H1 (cell line): ENCODE results near the gene SERPING1. TPM values are rescaled to one million over a fixed set of nuclear protein-coding genes. Genes with fewer than 3 reads are reported as not detected.

Source experiments
- CTCF ChIA-PET: fragments of 300-600 bp; sonication (Branson Sonifier 250); formaldehyde crosslinking; loops from one replicate; lab custom pipeline; 2021; ENCODE audit not compliant: partially characterized antibody; lab: Charles Lee
- POLR2A ChIA-PET: fragments of 300-600 bp; sonication (Branson Sonifier 250); formaldehyde crosslinking; loops from one replicate; lab custom pipeline; 2021; ENCODE audit warnings: inconsistent platforms; ENCODE audit not compliant: partially characterized antibody; lab: Charles Lee
- DNase-seq, 2 experiments: peaks; one replicate each; pipeline versions ENCODE4 v3.0.0 to v3.0.0-alpha.2; 2010 to 2022; ENCODE audit warnings: low spot score in 2 of 2, low read depth in 1 of 2, mixed read lengths in 1 of 2
- FAIRE-seq: peaks from 2 replicates; lab custom pipeline; 2011; peaks lifted over from hg19 to GRCh38; lab: Jason Lieb, UNC
- H2AFZ ChIP-seq: 2 replicates; pipeline ENCODE4 v1.8.1; 2012; ENCODE audit warnings: low read length, inconsistent platforms
- H2AK5ac ChIP-seq: 2 replicates; pipeline ENCODE4 v1.6.1; 2013; ENCODE audit warnings: low read depth, low read length
- H2BK120ac ChIP-seq: replicated peaks from 2 replicates; pipeline ENCODE3; 2013; ENCODE audit warnings: low read depth, low read length, inconsistent platforms
- H2BK12ac ChIP-seq: 2 replicates; pipeline ENCODE4 v1.6.1; 2013; ENCODE audit warnings: low read depth, low read length
- H2BK15ac ChIP-seq: 2 replicates; pipeline ENCODE4 v1.6.1; 2013; ENCODE audit warnings: low read length
- H2BK20ac ChIP-seq: 2 replicates; pipeline ENCODE4 v1.6.1; 2013; ENCODE audit warnings: low read length
- H2BK5ac ChIP-seq: 2 replicates; pipeline ENCODE4 v1.6.1; 2013; ENCODE audit warnings: low read depth, low read length
- H3K14ac ChIP-seq: 2 replicates; pipeline ENCODE4 v1.6.1; 2013; ENCODE audit warnings: inconsistent platforms; ENCODE audit not compliant: insufficient read length
- H3K18ac ChIP-seq: 2 replicates; pipeline ENCODE4 v1.6.1; 2013; ENCODE audit warnings: low read length; ENCODE audit errors: extremely low read depth
- H3K23ac ChIP-seq: 2 replicates; pipeline ENCODE4 v1.6.1; 2013; ENCODE audit warnings: inconsistent platforms; ENCODE audit not compliant: insufficient read length
- H3K23me2 ChIP-seq: 2 replicates; pipeline ENCODE4 v1.6.1; 2013; ENCODE audit warnings: low read depth, low read length
- H3K27ac ChIP-seq: 2 replicates; pipeline ENCODE4 v1.6.1; 2011; ENCODE audit warnings: low read depth, low read length, inconsistent platforms
- H3K27me3 ChIP-seq, 4 experiments: replicated peaks in 1 of 4; 1 replicate in 1 of 4; 2 replicates in 3 of 4; pipeline versions ENCODE4 v1.6.1 to v1.8.1; 2011 to 2013; ENCODE audit warnings: low read length in 3 of 4, mild to moderate bottlenecking in 3 of 4, inconsistent platforms in 2 of 4, mixed read lengths in 2 of 4, moderate library complexity in 1 of 4; ENCODE audit not compliant: control insufficient read depth in 3 of 4, insufficient read depth in 3 of 4; ENCODE audit errors: extremely low read depth in 1 of 4
- H3K36me3 ChIP-seq, 4 experiments: 2 replicates each; pipeline versions ENCODE4 v1.6.1 to v1.8.1; 2011 to 2013; ENCODE audit warnings: mild to moderate bottlenecking in 4 of 4, low read length in 3 of 4, moderate library complexity in 2 of 4, control low read depth in 1 of 4, inconsistent platforms in 1 of 4; ENCODE audit not compliant: insufficient read depth in 4 of 4, control insufficient read depth in 2 of 4
- H3K4ac ChIP-seq: replicated peaks from 2 replicates; pipeline ENCODE3; 2013; ENCODE audit warnings: low read length, low read depth, mixed read lengths, inconsistent platforms; ENCODE audit not compliant: insufficient read length
- H3K4me1 ChIP-seq, 4 experiments: replicated peaks in 1 of 4; 1 replicate in 1 of 4; 2 replicates in 3 of 4; pipeline versions ENCODE4 v1.6.1 to v1.8.1; 2011 to 2013; ENCODE audit warnings: low read length in 3 of 4, inconsistent platforms in 2 of 4, mixed read lengths in 1 of 4; ENCODE audit not compliant: insufficient read depth in 4 of 4, control insufficient read depth in 3 of 4
- H3K4me2 ChIP-seq, 2 experiments: 2 replicates each; pipeline versions ENCODE4 v1.6.1 to v1.8.1; 2011 to 2013; ENCODE audit warnings: low read depth in 2 of 2, low read length in 2 of 2, control low read depth in 1 of 2, inconsistent platforms in 1 of 2, mild to moderate bottlenecking in 1 of 2; ENCODE audit not compliant: insufficient read depth in 1 of 2
- H3K4me3 ChIP-seq, 4 experiments: fragments of 200-600, 300-600 bp in 1 of 4; sonication (generic), shearing (Covaris generic), sonication (Bioruptor Twin) in 1 of 4; 2 replicates each; pipeline versions ENCODE4 v1.5.1 to v1.8.1; 2011 to 2016; ENCODE audit warnings: low read length in 4 of 4, low read depth in 3 of 4, control low read depth in 2 of 4, inconsistent platforms in 2 of 4, mild to moderate bottlenecking in 2 of 4, mixed read lengths in 1 of 4, moderate library complexity in 1 of 4; ENCODE audit not compliant: insufficient read depth in 2 of 4; ENCODE audit errors: extremely low read depth in 1 of 4
- H3K56ac ChIP-seq: replicated peaks from 2 replicates; pipeline ENCODE3; 2013; ENCODE audit warnings: low read depth, mild to moderate bottlenecking, mixed read lengths, low read length, inconsistent platforms; ENCODE audit not compliant: insufficient read length
- H3K79me1 ChIP-seq: 2 replicates; pipeline ENCODE4 v1.6.1; 2013; ENCODE audit warnings: low read depth, low read length, control low read depth
- H3K79me2 ChIP-seq, 2 experiments: 2 replicates each; pipeline versions ENCODE4 v1.6.1 to v1.8.1; 2012 to 2013; ENCODE audit warnings: low read length in 2 of 2, mild to moderate bottlenecking in 2 of 2, inconsistent platforms in 1 of 2; ENCODE audit not compliant: insufficient read depth in 2 of 2, control insufficient read depth in 1 of 2
- H3K9ac ChIP-seq, 4 experiments: replicated peaks in 1 of 4; 1 replicate in 1 of 4; 2 replicates in 3 of 4; pipeline versions ENCODE4 v1.6.1 to v1.8.1; 2011 to 2013; ENCODE audit warnings: low read depth in 3 of 4, low read length in 3 of 4, control low read depth in 2 of 4, mild to moderate bottlenecking in 2 of 4, moderate library complexity in 2 of 4, inconsistent platforms in 1 of 4; ENCODE audit errors: extremely low read depth in 1 of 4
- H3K9me3 ChIP-seq, 2 experiments: 2 replicates each; pipeline versions ENCODE4 v1.6.1 to v1.8.1; 2012 to 2013; ENCODE audit warnings: mild to moderate bottlenecking in 2 of 2, moderate library complexity in 2 of 2, control low read depth in 1 of 2, inconsistent platforms in 1 of 2, low read depth in 1 of 2, low read length in 1 of 2, mixed read lengths in 1 of 2; ENCODE audit not compliant: insufficient read depth in 2 of 2
- H4K20me1 ChIP-seq, 2 experiments: replicated peaks in 1 of 2; 2 replicates each; pipeline versions ENCODE3 to v1.8.1; 2011 to 2013; ENCODE audit warnings: inconsistent platforms in 2 of 2, low read length in 2 of 2, mild to moderate bottlenecking in 1 of 2; ENCODE audit not compliant: insufficient read depth in 2 of 2, control insufficient read depth in 1 of 2
- H4K5ac ChIP-seq: 2 replicates; pipeline ENCODE4 v1.6.1; 2013; ENCODE audit warnings: low read length, low read depth, mixed read lengths, inconsistent platforms; ENCODE audit not compliant: insufficient read length
- H4K8ac ChIP-seq: 2 replicates; pipeline ENCODE4 v1.8.0; 2013; ENCODE audit warnings: mild to moderate bottlenecking, moderate library complexity, low read length, inconsistent platforms; ENCODE audit not compliant: insufficient read depth; ENCODE audit errors: extremely low read depth
- H4K91ac ChIP-seq: replicated peaks from 2 replicates; pipeline ENCODE3; 2013; ENCODE audit warnings: low read length, mixed read lengths, inconsistent platforms; ENCODE audit not compliant: insufficient read length
- KDM4A ChIP-seq: IDR thresholded peaks from one replicate; pipeline ENCODE4 v1.7.1; 2012; ENCODE audit warnings: low read depth, mild to moderate bottlenecking, moderate library complexity, low read length, inconsistent platforms; ENCODE audit not compliant: severe bottlenecking
- PHF8 ChIP-seq: fragments of 200-600 bp; sonication (generic); conservative IDR thresholded peaks from 2 replicates; pipeline ENCODE4 v1.7.1; 2012; ENCODE audit warnings: low read depth, mild to moderate bottlenecking, inconsistent platforms, low read length, moderate library complexity
- RXRA ChIP-seq: IDR thresholded peaks from 2 replicates; pipeline ENCODE4 v1.6.1; 2011; ENCODE audit warnings: low read depth, mild to moderate bottlenecking, low read length, moderate library complexity; ENCODE audit not compliant: insufficient read depth
- ZNF274 ChIP-seq: IDR thresholded peaks from 2 replicates; pipeline ENCODE4 v1.7.0; 2012; ENCODE audit warnings: low read length, borderline replicate concordance; ENCODE audit errors: extremely low read depth
- WGBS, 2 experiments: shearing (Covaris generic) in 1 of 2; methylation state at CpG; one replicate each; pipeline versions ENCODE4 v1.1.6 to v1.1.7; 2013 to 2015; ENCODE audit warnings: low lambda C conversion rate in 2 of 2, mixed read lengths in 2 of 2, inconsistent platforms in 1 of 2, low coverage in 1 of 2, missing lambda C conversion rate in 1 of 2; ENCODE audit not compliant: insufficient replicate concordance in 2 of 2, insufficient coverage in 1 of 2, insufficient read length in 1 of 2; ENCODE audit errors: extremely low coverage in 1 of 2, missing lambda C conversion rate in 1 of 2; 5-methylcytosine and 5-hydroxymethylcytosine counted together
- polyA plus RNA-seq, 7 experiments: library from polyadenylated mRNA; depleted of rRNA in 3 of 7; stranded (reverse) in 5 of 7; unstranded in 2 of 7; fragments of >200 nt in 5 of 7; fragments of 200-250 nt in 2 of 7; gene quantifications; 1 replicate in 5 of 7; 2 replicates in 1 of 7; 4 replicates in 1 of 7; pipeline versions ENCODE4 v1.2.1 to v1.2.3, GENCODE V29; 2011 to 2013; ENCODE audit warnings: missing spikeins in 2 of 7, mixed read lengths in 2 of 7
- total RNA-seq: library from RNA; stranded (reverse); fragmentation: NEBNext Ultra II Directional; extraction: Animal tissue kit (Norgen Biotek cat#: 25700); gene quantifications from 2 replicates; pipeline ENCODE4 v1.2.1, GENCODE V29; 2021
- TF ChIP-seq, protein P1 (sequence below): IDR thresholded peaks from 2 replicates; pipeline ENCODE4 v1.6.1; 2012; ENCODE audit warnings: inconsistent platforms
- TF ChIP-seq, protein P2 (sequence below): IDR thresholded peaks from 2 replicates; pipeline ENCODE4 v1.6.1; 2012; ENCODE audit warnings: low read length, inconsistent platforms

The SERPING1 gene
- total and polyA plus RNA-seq, 2 of the 8 experiments (the other 6 are each of a cell fraction or from before 2014, with no cell fraction given), result 50.9 to 54.8 TPM

DNA sequence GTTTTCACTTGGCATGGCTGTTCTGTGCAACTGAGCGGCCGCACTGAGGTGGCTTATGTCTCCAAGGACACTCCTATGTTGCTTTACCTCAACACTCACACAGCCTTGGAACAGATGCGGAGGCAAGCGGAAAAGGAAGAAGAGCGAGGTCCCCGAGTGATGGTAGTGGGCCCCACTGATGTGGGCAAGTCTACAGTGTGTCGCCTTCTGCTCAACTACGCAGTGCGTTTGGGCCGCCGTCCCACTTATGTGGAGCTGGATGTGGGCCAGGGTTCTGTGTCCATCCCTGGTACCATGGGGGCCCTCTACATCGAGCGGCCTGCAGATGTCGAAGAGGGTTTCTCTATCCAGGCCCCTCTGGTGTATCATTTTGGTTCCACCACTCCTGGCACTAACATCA is 62.2 kb downstream of the SERPING1 start:
- H3K9ac ChIP-seq, result no peak overlapping the region
- WGBS, 2 experiments, result 95% methylated on average over 14 of the region's 14 CpGs; no CpG with 5 or more reads in 1 of the 2 experiments
- no peak overlapping the region for H4K5ac ChIP-seq
- H4K20me1 ChIP-seq, result peaks cover 2 to 3% of the 10 kb centered on the region in 2 experiments
- H2AFZ ChIP-seq, result no peak overlapping the region
- no peak overlapping the region for H3K56ac ChIP-seq
- H3K4me2 ChIP-seq, result no peak overlapping the region
- H3K18ac ChIP-seq, result no peak overlapping the region
- CTCF ChIA-PET, result interaction anchor here (0.5 to 1.6 kb wide), 4 partner anchors 15 to 371 kb away, joined by 3 to 5 read pairs (median 3); no protein-coding TSS in a partner anchor
- peaks cover 4% of the 10 kb centered on the region for H3K23me2 ChIP-seq
- H3K36me3 ChIP-seq, result peaks cover 3 to 25% (median 19%) of the 10 kb centered on the region in 4 experiments; a peak in 6 of 8 replicates
- H3K4ac ChIP-seq, result no peak overlapping the region
- H3K4me3 ChIP-seq, result no peak overlapping the region
- H3K9me3 ChIP-seq, result no peaks in the 10 kb centered on the region
- no peak overlapping the region for H4K8ac ChIP-seq
- H3K79me2 ChIP-seq, result peaks cover 0 to 20% of the 10 kb centered on the region in 2 experiments; a peak in 3 of 4 replicates
- no peaks in the 10 kb centered on the region; a peak in 2 of 7 replicates for H3K27me3 ChIP-seq
- H4K91ac ChIP-seq, result no peak overlapping the region
- POLR2A ChIA-PET, result interaction anchor here (0.6 to 16.2 kb wide), 3 partner anchors 19 to 117 kb away, joined by 3 to 445 read pairs (median 3); partner anchors contain the start of genes MED19, TMX2 and YPEL4
- no peak overlapping the region for H3K27ac ChIP-seq
- no peak overlapping the region for H3K23ac ChIP-seq
- no peak overlapping the region for H2BK120ac ChIP-seq
- H3K79me1 ChIP-seq, result peaks cover 4% of the 10 kb centered on the region; the same call in 1 of the 2 replicates
- DNase-seq (no peak), FAIRE-seq (no peak)
- no peak overlapping the region for H2BK5ac ChIP-seq
- H2AK5ac ChIP-seq, result no peak overlapping the region
- H3K14ac ChIP-seq, result no peak overlapping the region
- H2BK15ac ChIP-seq, result no peak overlapping the region
- H3K4me1 ChIP-seq, result no peaks in the 10 kb centered on the region; a peak in 1 of 7 replicates
- no peak overlapping the region for H2BK20ac ChIP-seq
- H2BK12ac ChIP-seq, result no peak overlapping the region
- TF ChIP-seq PHF8 (no peak), RXRA (no peak), ZNF274 (no peak), KDM4A (no peak)
- TF ChIP-seq, protein P1, sequence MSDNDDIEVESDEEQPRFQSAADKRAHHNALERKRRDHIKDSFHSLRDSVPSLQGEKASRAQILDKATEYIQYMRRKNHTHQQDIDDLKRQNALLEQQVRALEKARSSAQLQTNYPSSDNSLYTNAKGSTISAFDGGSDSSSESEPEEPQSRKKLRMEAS, result no peak
- TF ChIP-seq, protein P2, sequence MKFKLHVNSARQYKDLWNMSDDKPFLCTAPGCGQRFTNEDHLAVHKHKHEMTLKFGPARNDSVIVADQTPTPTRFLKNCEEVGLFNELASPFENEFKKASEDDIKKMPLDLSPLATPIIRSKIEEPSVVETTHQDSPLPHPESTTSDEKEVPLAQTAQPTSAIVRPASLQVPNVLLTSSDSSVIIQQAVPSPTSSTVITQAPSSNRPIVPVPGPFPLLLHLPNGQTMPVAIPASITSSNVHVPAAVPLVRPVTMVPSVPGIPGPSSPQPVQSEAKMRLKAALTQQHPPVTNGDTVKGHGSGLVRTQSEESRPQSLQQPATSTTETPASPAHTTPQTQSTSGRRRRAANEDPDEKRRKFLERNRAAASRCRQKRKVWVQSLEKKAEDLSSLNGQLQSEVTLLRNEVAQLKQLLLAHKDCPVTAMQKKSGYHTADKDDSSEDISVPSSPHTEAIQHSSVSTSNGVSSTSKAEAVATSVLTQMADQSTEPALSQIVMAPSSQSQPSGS, result no peak
